HepG2 (cell line): Measurements from ENCODE around the gene TEX261.

Experiments used
- CBX2 ChIP-seq, 2 experiments: fragments of 200-600 bp in 1 of 2; sonication (generic); formaldehyde crosslinking in 1 of 2; IDR thresholded peaks; 2 replicates each; pipeline versions ENCODE4 v1.7.0 to v1.8.1; 2018 to 2022; ENCODE audit warnings: low read depth in 2 of 2, low read length in 1 of 2, mild to moderate bottlenecking in 1 of 2, missing genetic modification reagents in 1 of 2
- CTCF ChIP-seq: sonication (generic); formaldehyde crosslinking; IDR thresholded peaks from 2 replicates; pipeline ENCODE4 v1.5.0; 2020; ENCODE audit warnings: mild to moderate bottlenecking, missing genetic modification reagents, moderate library complexity
- EP300 ChIP-seq, 3 experiments: sonication (generic) in 1 of 3; formaldehyde crosslinking in 1 of 3; IDR thresholded peaks; 2 replicates each; pipeline versions ENCODE4 v1.5.1 to v1.6.1; 2011 to 2020; ENCODE audit warnings: low read depth in 2 of 3, low read length in 2 of 3, borderline replicate concordance in 1 of 3, improper control_type of control experiment in 1 of 3, mild to moderate bottlenecking in 1 of 3, missing genetic modification reagents in 1 of 3, moderate library complexity in 1 of 3
- HOXA7 ChIP-seq: sonication (generic); formaldehyde crosslinking; IDR thresholded peaks from 2 replicates; pipeline ENCODE4 v1.8.1; 2022; ENCODE audit warnings: mild to moderate bottlenecking, missing genetic modification reagents, moderate library complexity
- IRF2 ChIP-seq: IDR thresholded peaks from 2 replicates; pipeline ENCODE4 v1.6.1; 2018; ENCODE audit warnings: missing genetic modification reagents, missing compliant biosample characterization
- JUN ChIP-seq: sonication (generic); formaldehyde crosslinking; IDR thresholded peaks from 2 replicates; pipeline ENCODE4 v1.4.0; 2020; ENCODE audit warnings: mild to moderate bottlenecking, missing genetic modification reagents
- KDM1A ChIP-seq: IDR thresholded peaks from 2 replicates; pipeline ENCODE4 v1.6.1; 2016; ENCODE audit warnings: missing compliant biosample characterization
- MAF1 ChIP-seq: sonication (generic); formaldehyde crosslinking; IDR thresholded peaks from 2 replicates; pipeline ENCODE4 v1.5.0; 2020; ENCODE audit warnings: missing genetic modification reagents, borderline replicate concordance
- RAD21 ChIP-seq: fragments of 450-650 bp; formaldehyde crosslinking; IDR thresholded peaks from 2 replicates; pipeline ENCODE4 v1.5.0; 2020; ENCODE audit warnings: mild to moderate bottlenecking
- SYNCRIP ChIP-seq: fragments of 200-400 bp; formaldehyde crosslinking; IDR thresholded peaks from 2 replicates; pipeline ENCODE4 v1.6.1; 2018; ENCODE audit warnings: mild to moderate bottlenecking, low read depth, low read length; ENCODE audit not compliant: insufficient read depth
- TGIF2 ChIP-seq: IDR thresholded peaks from 2 replicates; pipeline ENCODE4 v1.6.1; 2016; ENCODE audit warnings: control low read depth, missing compliant biosample characterization
- TF ChIP-seq, protein P1 (sequence below): sonication (generic); formaldehyde crosslinking; IDR thresholded peaks from 2 replicates; pipeline ENCODE4 v1.8.1; 2022; ENCODE audit warnings: low read depth, mild to moderate bottlenecking, missing genetic modification reagents

- TF ChIP-seq EP300 (IDR thresholded peaks at IDR 0.05; ENCODE audit: low read depth in 2 of 2, low read length in 2 of 2), result no peak
- TF ChIP-seq EP300 (CRISPR knock-in tag; IDR thresholded peaks at IDR 0.05; ENCODE audit: borderline replicate concordance), result no peak
- no peak for TF ChIP-seq JUN (CRISPR knock-in tag)
- no peak for TF ChIP-seq KDM1A (CRISPR knock-in tag)
- no peak for TF ChIP-seq CBX2 (IDR thresholded peaks at IDR 0.05; ENCODE audit: low read depth, low read length)
- no peak for TF ChIP-seq CBX2 (CRISPR knock-in tag; IDR thresholded peaks at IDR 0.05; ENCODE audit: low read depth)
- TF ChIP-seq, protein P1, sequence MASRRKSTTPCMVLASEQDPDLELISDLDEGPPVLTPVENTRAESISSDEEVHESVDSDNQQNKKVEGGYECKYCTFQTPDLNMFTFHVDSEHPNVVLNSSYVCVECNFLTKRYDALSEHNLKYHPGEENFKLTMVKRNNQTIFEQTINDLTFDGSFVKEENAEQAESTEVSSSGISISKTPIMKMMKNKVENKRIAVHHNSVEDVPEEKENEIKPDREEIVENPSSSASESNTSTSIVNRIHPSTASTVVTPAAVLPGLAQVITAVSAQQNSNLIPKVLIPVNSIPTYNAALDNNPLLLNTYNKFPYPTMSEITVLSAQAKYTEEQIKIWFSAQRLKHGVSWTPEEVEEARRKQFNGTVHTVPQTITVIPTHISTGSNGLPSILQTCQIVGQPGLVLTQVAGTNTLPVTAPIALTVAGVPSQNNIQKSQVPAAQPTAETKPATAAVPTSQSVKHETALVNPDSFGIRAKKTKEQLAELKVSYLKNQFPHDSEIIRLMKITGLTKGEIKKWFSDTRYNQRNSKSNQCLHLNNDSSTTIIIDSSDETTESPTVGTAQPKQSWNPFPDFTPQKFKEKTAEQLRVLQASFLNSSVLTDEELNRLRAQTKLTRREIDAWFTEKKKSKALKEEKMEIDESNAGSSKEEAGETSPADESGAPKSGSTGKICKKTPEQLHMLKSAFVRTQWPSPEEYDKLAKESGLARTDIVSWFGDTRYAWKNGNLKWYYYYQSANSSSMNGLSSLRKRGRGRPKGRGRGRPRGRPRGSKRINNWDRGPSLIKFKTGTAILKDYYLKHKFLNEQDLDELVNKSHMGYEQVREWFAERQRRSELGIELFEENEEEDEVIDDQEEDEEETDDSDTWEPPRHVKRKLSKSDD, result no peak
- no peak for TF ChIP-seq CTCF (CRISPR knock-in tag)
- TF ChIP-seq MAF1 (CRISPR knock-in tag), result no peak
- TF ChIP-seq TGIF2, result no peak
- no peak for TF ChIP-seq IRF2
- TF ChIP-seq HOXA7 (CRISPR knock-in tag), result no peak
- no peak for TF ChIP-seq RAD21 (CRISPR knock-in tag)
- no peak for TF ChIP-seq SYNCRIP
Measured at GRCh38 chr2:70975237-70975636, 19.4 kb downstream of the TEX261 start.
